ENCODE measurements around the gene ITGA3. TPM values are rescaled to one million over a fixed set of nuclear protein-coding genes. Genes with fewer than 3 reads are reported as not detected.
A peak's percentile ranks its signal among the peaks of the same experiment; 100 is the strongest.

The ITGA3 gene
- total and polyA plus RNA-seq, 2 experiments from 2014 or later = 105 to 330 TPM

DNA sequence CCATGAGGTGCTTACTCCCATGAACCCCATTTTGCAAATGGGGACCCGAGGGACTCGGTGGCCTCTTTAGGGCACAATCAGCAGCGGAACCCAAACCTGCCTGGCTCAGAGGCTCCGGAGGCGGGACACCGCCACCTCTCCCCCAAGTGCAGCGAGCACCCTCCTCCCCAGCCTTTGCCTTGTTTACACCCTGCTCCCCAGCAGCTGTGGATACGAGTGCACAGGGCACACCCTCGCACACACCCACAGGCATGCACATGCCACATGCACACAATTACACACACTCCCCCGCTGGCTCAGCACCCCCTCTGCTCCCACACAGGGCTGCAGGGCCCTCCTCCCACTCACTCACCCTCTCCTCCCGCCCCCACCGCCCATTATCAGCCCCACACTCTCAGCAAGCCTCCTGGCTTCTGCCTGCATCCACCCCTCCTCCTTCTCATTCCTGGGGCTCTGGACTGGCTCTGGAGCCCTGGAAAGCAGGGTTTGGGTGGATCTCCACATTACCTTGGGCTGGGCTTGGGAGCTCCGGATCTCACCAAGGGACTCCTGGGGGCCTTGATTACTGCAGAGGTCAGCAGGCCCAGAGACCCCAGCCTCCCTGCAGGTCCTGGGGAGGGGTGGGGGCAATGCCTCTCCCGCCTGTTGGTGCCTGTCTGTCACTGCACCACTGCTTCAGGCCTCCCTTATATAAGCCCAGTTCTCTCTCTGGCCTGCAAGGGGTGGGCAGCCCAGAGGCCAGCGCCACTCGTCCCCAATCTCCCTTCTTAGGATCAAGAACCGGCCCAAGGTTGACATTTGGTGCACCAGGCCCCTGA lies 45.6 kb downstream of the ITGA3 start:
- H3K9me2 ChIP-seq (ENCODE audit: insufficient read depth) = no peaks in the 10 kb centered on the region
- H3K4me2 ChIP-seq (ENCODE audit: unreplicated experiment) = no peak overlapping the region
- DNase-seq = peak; percentile 45
- H3K4me1 ChIP-seq (ENCODE audit: insufficient read depth) = peaks cover 28% of the 10 kb centered on the region
- H3K36me3 ChIP-seq (ENCODE audit: low read depth) = 0 out of 2 replicates have a peak, but pooled peaks cover 5% of the 10 kb centered on the region
- H4K20me1 ChIP-seq (ENCODE audit: insufficient read depth) = no peaks in the 10 kb centered on the region
- no peak overlapping the region for H3K27ac ChIP-seq
- H3K79me2 ChIP-seq (ENCODE audit: insufficient read depth) = no peaks in the 10 kb centered on the region
- 22 to 32% methylated on average over 13 to 17 of the region's 17 CpGs for WGBS, 2 experiments (ENCODE audit: low coverage in 1 of 2, low lambda C conversion rate in 2 of 2, missing lambda C conversion rate in 2 of 2)
- in situ Hi-C loops (cut with MboI) = no loop called here
- H3K9me3 ChIP-seq (ENCODE audit: low read depth) = no peaks in the 10 kb centered on the region
- no peaks in the 10 kb centered on the region for H3K27me3 ChIP-seq (replicated peaks; ENCODE audit: insufficient read depth)
- H3F3A ChIP-seq (ENCODE audit: insufficient read depth) = peaks cover 16% of the 10 kb centered on the region; the same call in 1 of the 2 replicates
- no peak overlapping the region for H3K4me3 ChIP-seq
- no peak overlapping the region for H3K9ac ChIP-seq
- no peak for TF ChIP-seq EZH2 (IDR thresholded peaks at IDR 0.05; ENCODE audit: insufficient read depth, poor library complexity, severe bottlenecking)
- H2AFZ ChIP-seq = no peak overlapping the region

DNA sequence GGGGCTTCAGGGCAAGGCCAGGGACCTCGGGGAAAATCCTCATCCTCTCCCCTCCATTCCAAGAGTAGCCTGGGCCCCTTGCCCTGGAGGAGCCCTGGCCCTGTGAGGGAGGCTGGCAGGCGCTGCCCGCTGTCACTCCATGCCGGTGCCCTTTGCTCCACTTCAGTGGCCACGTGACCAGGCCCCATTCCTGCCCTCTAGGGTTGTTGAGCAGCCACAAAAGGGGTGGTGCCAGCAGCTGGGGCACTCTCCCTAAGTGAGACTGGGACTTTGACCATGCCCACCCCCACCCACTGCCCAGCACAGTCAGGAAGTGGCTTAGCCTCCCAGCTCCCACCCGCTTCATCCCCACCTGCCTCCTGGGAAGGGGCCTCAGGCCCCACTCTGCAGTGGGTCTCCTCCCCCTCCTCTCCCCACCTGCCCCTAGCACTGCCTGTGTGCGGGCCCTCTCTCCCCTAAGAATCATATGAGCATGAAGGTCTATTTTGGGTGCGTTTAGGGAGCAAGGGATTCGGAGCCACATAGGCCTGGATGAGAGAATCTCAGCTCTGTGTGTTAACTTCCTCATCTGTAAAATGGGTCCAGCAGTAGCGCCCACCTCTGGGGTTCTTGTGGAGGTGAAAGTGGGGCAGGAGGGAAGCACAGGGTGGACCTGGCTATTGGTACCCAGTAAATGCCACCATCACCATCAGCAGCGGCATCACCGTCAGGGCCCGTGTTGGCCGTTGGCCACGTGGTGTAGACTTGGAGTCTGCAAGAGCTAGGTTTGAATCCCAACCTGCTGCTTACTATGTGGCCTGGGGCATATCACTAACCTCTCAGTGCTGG lies 46.5 kb downstream of the ITGA3 start:
- Histone ChIP-seq H3K4me2 (ENCODE audit: unreplicated experiment) (no peak overlapping the region), H3K9ac (no peak overlapping the region), H3K4me1 (ENCODE audit: insufficient read depth) (peaks cover 28% of the 10 kb centered on the region), H3K27me3 (replicated peaks; ENCODE audit: insufficient read depth) (no peaks in the 10 kb centered on the region), H3K9me3 (ENCODE audit: low read depth) (no peaks in the 10 kb centered on the region), H2AFZ (no peak overlapping the region), H4K20me1 (ENCODE audit: insufficient read depth) (no peaks in the 10 kb centered on the region), H3K9me2 (ENCODE audit: insufficient read depth) (no peaks in the 10 kb centered on the region), H3F3A (ENCODE audit: insufficient read depth) (peaks cover 17% of the 10 kb centered on the region), H3K4me3 (no peak overlapping the region), H3K27ac (no peak overlapping the region), H3K36me3 (ENCODE audit: low read depth) (0 out of 2 replicates have a peak, but pooled peaks cover 5% of the 10 kb centered on the region), H3K79me2 (ENCODE audit: insufficient read depth) (no peaks in the 10 kb centered on the region)
- 67 to 73% methylated on average over 14 to 15 of the region's 15 CpGs for WGBS, 2 experiments (ENCODE audit: low coverage in 1 of 2, low lambda C conversion rate in 2 of 2, missing lambda C conversion rate in 2 of 2)
- TF ChIP-seq EZH2phosphoT487 (IDR thresholded peaks at IDR 0.05; ENCODE audit: insufficient read depth, low read depth) (no peak), EZH2 (IDR thresholded peaks at IDR 0.05; ENCODE audit: insufficient read depth, poor library complexity, severe bottlenecking) (no peak)
- DNase-seq = no peak
- in situ Hi-C loops (cut with MboI) = no loop called here

DNA sequence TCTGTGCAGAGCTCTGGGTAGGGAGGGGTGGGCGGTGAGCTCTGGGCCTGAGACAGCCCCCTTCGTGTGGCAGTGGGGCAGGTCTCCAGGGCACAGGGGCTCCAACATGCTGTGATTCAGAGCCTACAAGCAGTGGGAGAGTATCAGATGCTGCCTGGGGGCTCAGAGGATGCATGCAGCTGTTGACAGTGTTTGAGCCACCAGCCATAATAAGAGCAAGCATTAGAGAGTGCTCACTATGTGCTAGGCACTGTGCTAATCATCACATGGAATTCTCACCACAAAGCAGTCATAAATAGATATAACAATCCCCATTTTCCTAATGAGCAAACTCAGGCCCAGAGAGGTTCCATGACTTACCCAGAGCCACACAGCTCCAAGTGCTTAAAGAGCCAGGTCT lies 47.3 kb downstream of the ITGA3 start:
- Histone ChIP-seq H3K27me3 (replicated peaks; ENCODE audit: insufficient read depth) (no peaks in the 10 kb centered on the region), H3K4me1 (ENCODE audit: insufficient read depth) (peaks cover 36% of the 10 kb centered on the region), H3K9me3 (ENCODE audit: low read depth) (no peaks in the 10 kb centered on the region), H3K36me3 (ENCODE audit: low read depth) (0 out of 2 replicates have a peak, but pooled peaks cover 3% of the 10 kb centered on the region), H3K4me2 (ENCODE audit: unreplicated experiment) (no peak overlapping the region), H4K20me1 (ENCODE audit: insufficient read depth) (no peaks in the 10 kb centered on the region), H3K4me3 (no peak overlapping the region), H3K9ac (no peak overlapping the region), H3K9me2 (ENCODE audit: insufficient read depth) (no peaks in the 10 kb centered on the region), H3K79me2 (ENCODE audit: insufficient read depth) (no peaks in the 10 kb centered on the region), H3F3A (ENCODE audit: insufficient read depth) (peaks cover 21% of the 10 kb centered on the region), H2AFZ (no peak overlapping the region), H3K27ac (no peak overlapping the region)
- TF ChIP-seq EZH2 (IDR thresholded peaks at IDR 0.05; ENCODE audit: insufficient read depth, poor library complexity, severe bottlenecking) (no peak), EZH2phosphoT487 (IDR thresholded peaks at IDR 0.05; ENCODE audit: insufficient read depth, low read depth) (no peak)
- WGBS, 2 experiments (ENCODE audit: low coverage in 1 of 2, low lambda C conversion rate in 2 of 2, missing lambda C conversion rate in 2 of 2) = 65% methylated on average over 2 of the region's 2 CpGs
- DNase-seq = no peak
- in situ Hi-C loops (cut with MboI) = no loop called here

DNA sequence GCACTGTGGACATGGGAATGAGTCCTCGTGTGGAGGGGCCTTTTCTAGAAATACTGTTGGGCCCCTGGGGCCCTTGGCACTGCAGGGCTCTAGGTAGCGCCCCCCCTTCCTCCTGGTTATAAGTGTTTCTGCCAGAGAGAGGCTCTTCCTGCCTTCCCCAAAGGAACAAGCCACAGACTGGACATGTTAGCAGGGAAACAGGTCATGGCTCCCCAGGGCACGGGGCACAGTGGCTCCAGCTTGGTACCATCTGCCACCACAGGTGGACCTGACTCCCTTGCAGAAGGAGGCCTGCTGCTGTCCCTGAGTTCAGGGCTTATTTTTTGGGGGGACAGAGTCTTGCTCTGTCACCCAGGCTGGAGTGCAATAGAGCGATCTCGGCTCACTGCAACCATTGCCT lies 48.0 kb downstream of the ITGA3 start:
- in situ Hi-C loops (cut with MboI) = no loop called here

More for the DNA sequence above, 48.0 kb downstream of the ITGA3 start:
- Histone ChIP-seq H3K9me2 (ENCODE audit: insufficient read depth) (no peaks in the 10 kb centered on the region), H4K20me1 (ENCODE audit: insufficient read depth) (no peaks in the 10 kb centered on the region), H3F3A (ENCODE audit: insufficient read depth) (peaks cover 21% of the 10 kb centered on the region), H3K27ac (no peak overlapping the region), H3K9me3 (ENCODE audit: low read depth) (no peaks in the 10 kb centered on the region), H3K79me2 (ENCODE audit: insufficient read depth) (no peaks in the 10 kb centered on the region), H3K27me3 (replicated peaks; ENCODE audit: insufficient read depth) (no peaks in the 10 kb centered on the region), H3K9ac (no peak overlapping the region), H3K36me3 (ENCODE audit: low read depth) (no peaks in the 10 kb centered on the region), H3K4me3 (no peak overlapping the region), H3K4me2 (ENCODE audit: unreplicated experiment) (no peak overlapping the region), H3K4me1 (ENCODE audit: insufficient read depth) (peaks cover 36% of the 10 kb centered on the region), H2AFZ (no peak overlapping the region)
- no peak for DNase-seq
- 87 to 89% methylated on average over 5 of the region's 5 CpGs for WGBS, 2 experiments (ENCODE audit: low coverage in 1 of 2, low lambda C conversion rate in 2 of 2, missing lambda C conversion rate in 2 of 2)
- TF ChIP-seq EZH2phosphoT487 (IDR thresholded peaks at IDR 0.05; ENCODE audit: insufficient read depth, low read depth) = no peak
- TF ChIP-seq EZH2 (IDR thresholded peaks at IDR 0.05; ENCODE audit: insufficient read depth, poor library complexity, severe bottlenecking) = no peak
